DMS 273 (cell line): ENCODE results near the gene MCTP2.

ENCODE experiments used
- DNase-seq: peaks from one replicate; lab custom pipeline; 2025; ENCODE audit not compliant: unreplicated experiment; lab: John Stamatoyannopoulos, UW

MCTP2 gene

GRCh38 chr15:94348084-94348483, 116.7 kb downstream of the MCTP2 start:
- no peak for DNase-seq

- DNase-seq: no peak
These were observed 119.7 kb downstream of the MCTP2 start for GRCh38 chr15:94351031-94351535.

- DNase-seq: no peak
These were observed 121.5 kb downstream of the MCTP2 start for GRCh38 chr15:94352636-94353487.

- DNase-seq: no peak
These were observed 122.1 kb downstream of the MCTP2 start for GRCh38 chr15:94353488-94353820.

GRCh38 chr15:94354655-94355054, 123.3 kb downstream of the MCTP2 start:
- no peak for DNase-seq

DNA sequence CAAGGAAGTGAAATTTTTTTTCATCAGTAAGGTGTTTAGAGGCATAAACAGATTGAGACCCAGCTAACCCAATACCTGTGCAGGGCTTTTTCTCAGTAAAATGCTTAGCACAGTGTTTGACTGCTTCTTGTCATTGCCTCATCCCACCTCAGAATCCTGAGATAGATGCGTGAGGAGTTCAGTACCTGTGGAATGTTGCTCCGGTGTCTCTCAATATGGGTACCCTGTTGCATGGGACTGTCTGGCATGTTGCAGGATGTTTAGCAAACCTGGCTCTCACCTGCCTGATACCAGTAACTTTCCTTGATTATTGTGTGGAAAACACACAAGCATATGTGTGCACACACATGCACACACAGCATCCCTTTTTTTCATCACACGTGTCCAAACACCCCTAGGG, 128.4 kb downstream of the MCTP2 start:
- DNase-seq: no peak

DNA sequence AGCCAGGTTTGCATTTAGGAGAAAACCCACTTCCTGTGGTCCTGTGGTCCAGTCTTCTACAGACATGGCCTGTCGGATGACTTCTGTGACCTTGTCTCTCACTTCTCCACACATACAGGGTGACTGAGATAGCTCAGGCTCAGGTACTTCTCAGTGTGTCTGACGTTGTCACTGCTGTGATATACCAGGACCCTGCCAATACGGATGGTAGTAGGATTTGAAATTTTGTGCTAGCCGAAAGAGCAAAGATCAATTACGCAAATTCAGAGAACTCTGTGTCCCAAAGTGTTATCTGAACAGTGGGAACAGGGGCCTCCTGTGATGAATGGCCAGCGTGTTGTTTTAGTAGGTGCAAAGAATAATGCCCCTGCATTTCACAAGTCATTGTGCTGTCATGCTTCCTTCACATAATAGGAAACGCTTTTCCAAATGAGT, 128.9 kb downstream of the MCTP2 start:
- no peak for DNase-seq

- DNase-seq: no peak
These were observed 131.2 kb downstream of the MCTP2 start for GRCh38 chr15:94362385-94363092.

GRCh38 chr15:94363382-94363781, 132.0 kb downstream of the MCTP2 start:
- DNase-seq: no peak

DNA sequence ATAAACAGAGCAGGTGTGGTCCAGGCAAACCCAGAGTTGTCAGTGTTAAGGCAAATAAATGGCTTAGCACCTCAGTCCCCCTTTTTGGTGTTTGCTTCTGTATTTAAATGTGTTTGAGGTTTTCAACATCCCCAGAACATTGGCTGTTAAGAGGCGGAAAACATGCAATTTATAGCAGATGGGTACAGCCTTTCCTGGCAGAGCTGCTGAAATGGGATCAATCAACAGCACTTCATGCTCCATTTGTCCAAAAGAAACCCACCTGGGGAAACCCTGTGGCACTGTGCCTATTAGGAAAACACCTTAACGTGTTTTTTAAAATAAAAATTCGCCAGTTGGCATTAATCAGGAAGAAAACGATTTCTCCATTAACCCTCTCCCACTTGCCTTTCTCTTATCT, 135.4 kb downstream of the MCTP2 start:
- no peak for DNase-seq

- DNase-seq: no peak
These were observed 136.6 kb downstream of the MCTP2 start for GRCh38 chr15:94367726-94368535.

- DNase-seq: no peak
These were observed 139.0 kb downstream of the MCTP2 start for GRCh38 chr15:94370206-94370935.

DNA sequence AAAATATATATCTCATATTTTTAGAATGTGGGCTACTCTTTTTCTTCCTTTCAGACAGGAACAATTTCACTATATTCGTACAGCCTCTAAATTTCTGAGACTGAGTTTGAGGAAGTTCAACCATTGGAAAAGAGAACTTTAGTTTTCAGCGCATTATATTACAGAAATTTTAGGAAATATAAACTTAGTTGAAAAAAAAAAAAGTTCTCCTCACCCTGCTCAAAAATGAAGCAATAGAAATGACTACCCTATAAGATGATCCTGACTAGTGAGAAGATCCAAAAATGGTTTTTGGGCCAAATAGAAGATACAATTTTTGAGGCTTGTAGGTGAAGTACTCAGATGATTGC, 139.6 kb downstream of the MCTP2 start:
- DNase-seq: no peak

GRCh38 chr15:94372821-94373220, 141.5 kb downstream of the MCTP2 start:
- DNase-seq: no peak

DNA sequence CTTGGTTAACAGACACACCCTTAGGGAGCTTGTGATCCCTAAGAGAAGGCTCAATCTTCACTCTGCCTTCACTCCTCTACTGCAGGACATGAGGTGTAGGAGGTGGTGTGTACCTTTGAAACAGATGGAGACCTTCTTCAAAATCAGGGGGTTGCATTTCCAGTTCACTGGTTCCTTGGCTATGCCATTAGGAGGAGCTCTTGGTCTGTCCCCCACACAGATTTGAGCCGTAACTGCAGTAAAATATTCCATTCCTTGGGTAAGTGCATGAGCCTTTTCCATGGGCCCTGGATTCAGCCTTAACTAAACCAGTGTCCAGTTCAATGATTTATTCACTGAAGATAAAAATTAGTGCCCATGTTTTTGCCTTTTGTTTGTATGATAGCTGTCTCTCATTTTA, 144.6 kb downstream of the MCTP2 start:
- no peak for DNase-seq

- no peak for DNase-seq
These were observed 148.6 kb downstream of the MCTP2 start for GRCh38 chr15:94379986-94380385.

GRCh38 chr15:94380798-94381197, 149.4 kb downstream of the MCTP2 start:
- DNase-seq: no peak

GRCh38 chr15:94381384-94381783, 150.0 kb downstream of the MCTP2 start:
- no peak for DNase-seq

DNA sequence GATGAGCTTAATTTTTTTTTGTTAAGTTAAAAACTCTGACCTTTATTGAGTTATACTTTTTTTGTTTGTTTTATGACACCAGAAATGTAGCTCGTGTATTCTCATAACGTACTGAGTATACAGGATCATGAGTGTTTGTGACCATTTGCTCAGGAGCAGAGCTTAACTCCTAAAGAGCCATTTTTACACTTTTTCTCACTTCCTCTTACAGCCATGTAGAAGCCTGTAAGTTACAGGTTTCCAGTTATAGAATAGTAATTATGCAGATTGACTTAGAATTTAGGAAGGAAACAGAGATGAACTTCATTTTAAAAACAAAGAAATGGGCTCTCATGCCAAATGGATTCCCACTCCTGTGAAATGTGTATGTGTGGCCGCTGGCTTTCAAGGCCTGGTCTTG, 151.7 kb downstream of the MCTP2 start:
- DNase-seq: no peak

- no peak for DNase-seq
These were observed 152.3 kb downstream of the MCTP2 start for GRCh38 chr15:94383706-94384105.

GRCh38 chr15:94385441-94385840, 154.1 kb downstream of the MCTP2 start:
- no peak for DNase-seq
